NB4 (cell line): Measurements from ENCODE around the gene CCDC142.
"Not testable (repeated sequence)": the region's sequence is repeated elsewhere in the genome, so short reads cannot be mapped to it uniquely, and the experiment has no call there.

Source experiments
- MYC ChIP-seq: IDR thresholded peaks from 2 replicates; pipeline ENCODE4 v1.6.1; 2011; ENCODE audit warnings: low read depth, low read length
- POLR2A ChIP-seq: IDR thresholded peaks from 2 replicates; pipeline ENCODE4 v1.6.1; 2011; ENCODE audit warnings: mild to moderate bottlenecking; ENCODE audit not compliant: insufficient read length; ENCODE audit errors: extremely low read depth
- TF ChIP-seq, protein P1 (sequence below): IDR thresholded peaks from one replicate; pipeline ENCODE4 v1.5.1; 2012; ENCODE audit warnings: low read depth, low read length
- TF ChIP-seq, protein P2 (sequence below): IDR thresholded peaks from 2 replicates; pipeline ENCODE4 v1.6.1; 2011; ENCODE audit warnings: low read depth, low read length

DNA sequence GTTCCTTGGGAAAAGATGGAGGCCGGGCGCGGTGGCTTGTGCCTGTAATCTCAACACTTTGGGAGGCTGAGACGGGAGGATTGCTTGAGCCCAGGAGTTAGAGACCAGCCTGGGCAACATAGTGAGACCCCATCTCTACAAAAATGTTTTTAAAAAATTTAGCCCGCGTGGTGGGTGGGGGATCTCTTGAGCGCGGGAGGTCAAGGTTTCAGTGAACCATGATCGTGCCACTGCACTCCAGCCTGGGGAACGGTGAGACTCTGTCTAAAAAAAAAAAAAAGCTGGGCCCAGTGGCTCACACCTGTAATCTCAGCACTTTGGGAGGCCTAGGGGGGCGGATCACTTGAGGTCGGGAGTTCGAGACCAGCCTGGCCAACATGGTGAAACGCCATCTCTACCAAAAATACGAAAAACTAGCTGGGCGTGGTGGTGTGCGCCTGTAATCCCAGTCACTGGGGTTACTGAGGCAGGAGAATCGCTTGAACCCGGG lies 922 bp upstream of the CCDC142 start:
- not testable (repeated sequence) for TF ChIP-seq POLR2A, MYC
- TF ChIP-seq, protein P1, sequence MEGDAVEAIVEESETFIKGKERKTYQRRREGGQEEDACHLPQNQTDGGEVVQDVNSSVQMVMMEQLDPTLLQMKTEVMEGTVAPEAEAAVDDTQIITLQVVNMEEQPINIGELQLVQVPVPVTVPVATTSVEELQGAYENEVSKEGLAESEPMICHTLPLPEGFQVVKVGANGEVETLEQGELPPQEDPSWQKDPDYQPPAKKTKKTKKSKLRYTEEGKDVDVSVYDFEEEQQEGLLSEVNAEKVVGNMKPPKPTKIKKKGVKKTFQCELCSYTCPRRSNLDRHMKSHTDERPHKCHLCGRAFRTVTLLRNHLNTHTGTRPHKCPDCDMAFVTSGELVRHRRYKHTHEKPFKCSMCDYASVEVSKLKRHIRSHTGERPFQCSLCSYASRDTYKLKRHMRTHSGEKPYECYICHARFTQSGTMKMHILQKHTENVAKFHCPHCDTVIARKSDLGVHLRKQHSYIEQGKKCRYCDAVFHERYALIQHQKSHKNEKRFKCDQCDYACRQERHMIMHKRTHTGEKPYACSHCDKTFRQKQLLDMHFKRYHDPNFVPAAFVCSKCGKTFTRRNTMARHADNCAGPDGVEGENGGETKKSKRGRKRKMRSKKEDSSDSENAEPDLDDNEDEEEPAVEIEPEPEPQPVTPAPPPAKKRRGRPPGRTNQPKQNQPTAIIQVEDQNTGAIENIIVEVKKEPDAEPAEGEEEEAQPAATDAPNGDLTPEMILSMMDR: not testable (repeated sequence)
- TF ChIP-seq, protein P2, sequence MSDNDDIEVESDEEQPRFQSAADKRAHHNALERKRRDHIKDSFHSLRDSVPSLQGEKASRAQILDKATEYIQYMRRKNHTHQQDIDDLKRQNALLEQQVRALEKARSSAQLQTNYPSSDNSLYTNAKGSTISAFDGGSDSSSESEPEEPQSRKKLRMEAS: not testable (repeated sequence)
